ENCODE measurements around the gene WNT6.

The WNT6 gene

GRCh38 chr2:218857371-218858137, 2.1 kb upstream of the WNT6 start:
- DNase-seq (ENCODE audit: low spot score) = no peak

GRCh38 chr2:218858138-218858445, 1.5 kb upstream of the WNT6 start:
- DNase-seq (ENCODE audit: low spot score) = no peak

GRCh38 chr2:218858671-218859555, 692 bp upstream of the WNT6 start:
- DNase-seq (ENCODE audit: low spot score) = no peak

GRCh38 chr2:218859988-218860831, 605 bp downstream of the WNT6 start:
- DNase-seq (ENCODE audit: low spot score) = no peak

- no peak for DNase-seq (ENCODE audit: low spot score)
These were observed 1.4 kb downstream of the WNT6 start for GRCh38 chr2:218860950-218861381.

- no peak for DNase-seq (ENCODE audit: low spot score)
These were observed 2.2 kb downstream of the WNT6 start for GRCh38 chr2:218861645-218862318.

- DNase-seq (ENCODE audit: low spot score) = no peak
These were observed 3.5 kb downstream of the WNT6 start for GRCh38 chr2:218863021-218863520.

GRCh38 chr2:218865396-218865795, 5.8 kb downstream of the WNT6 start:
- DNase-seq (ENCODE audit: low spot score) = no peak

GRCh38 chr2:218865999-218866398, 6.4 kb downstream of the WNT6 start:
- no peak for DNase-seq (ENCODE audit: low spot score)

- no peak for DNase-seq (ENCODE audit: low spot score)
These were observed 8.3 kb downstream of the WNT6 start for GRCh38 chr2:218867900-218868299.

GRCh38 chr2:218869064-218869463, 9.5 kb downstream of the WNT6 start:
- DNase-seq (ENCODE audit: low spot score) = no peak

- DNase-seq (ENCODE audit: low spot score) = no peak
These were observed 11.4 kb downstream of the WNT6 start for GRCh38 chr2:218870984-218871344.

- DNase-seq (ENCODE audit: low spot score) = peak; percentile 24
These were observed 12.0 kb downstream of the WNT6 start for GRCh38 chr2:218871345-218872302.

GRCh38 chr2:218872645-218873358, 13.2 kb downstream of the WNT6 start:
- no peak for DNase-seq (ENCODE audit: low spot score)

GRCh38 chr2:218873359-218874194, 14.0 kb downstream of the WNT6 start:
- no peak for DNase-seq (ENCODE audit: low spot score)

- no peak for DNase-seq (ENCODE audit: low spot score)
These were observed 16.2 kb downstream of the WNT6 start for GRCh38 chr2:218875692-218876246.

- DNase-seq (ENCODE audit: low spot score) = peak; percentile 85
These were observed 17.1 kb downstream of the WNT6 start for GRCh38 chr2:218876562-218877219.

- DNase-seq (ENCODE audit: low spot score) = no peak
These were observed 17.7 kb downstream of the WNT6 start for GRCh38 chr2:218877331-218877730.
